NCI-H2029 treated with DMSO at 0.1 percent for 48 hours (cell line): Measurements from ENCODE around the gene PPP1R3D.
"Not testable (repeated sequence)": the region's sequence is repeated elsewhere in the genome, so short reads cannot be mapped to it uniquely, and the experiment has no call there.

ENCODE experiments used
- DNase-seq: peaks from one replicate; lab custom pipeline; 2025; lab: John Stamatoyannopoulos, UW

Gene PPP1R3D

GRCh38 chr20:59923514-59923913 is 16.6 kb downstream of the PPP1R3D start:
- no peak for DNase-seq

DNA sequence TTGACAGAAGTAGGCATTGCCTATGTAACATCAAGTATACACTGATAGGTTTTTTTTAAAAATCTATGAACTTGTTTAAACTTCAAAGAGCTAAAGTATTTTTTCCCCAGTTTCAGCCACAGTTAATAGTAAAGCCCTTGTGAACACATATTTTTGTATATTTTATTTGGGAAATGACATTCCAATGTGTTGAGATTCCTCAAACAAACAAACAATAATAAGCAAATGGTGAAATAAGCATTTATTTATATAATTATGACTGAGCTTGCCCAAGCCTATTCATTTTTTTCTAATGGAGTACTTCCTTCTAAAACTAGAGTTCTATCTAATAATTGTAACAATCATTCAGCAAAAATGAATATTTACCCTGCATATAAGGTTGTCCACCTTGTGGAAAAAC is 19.2 kb downstream of the PPP1R3D start:
- DNase-seq = no peak

DNA sequence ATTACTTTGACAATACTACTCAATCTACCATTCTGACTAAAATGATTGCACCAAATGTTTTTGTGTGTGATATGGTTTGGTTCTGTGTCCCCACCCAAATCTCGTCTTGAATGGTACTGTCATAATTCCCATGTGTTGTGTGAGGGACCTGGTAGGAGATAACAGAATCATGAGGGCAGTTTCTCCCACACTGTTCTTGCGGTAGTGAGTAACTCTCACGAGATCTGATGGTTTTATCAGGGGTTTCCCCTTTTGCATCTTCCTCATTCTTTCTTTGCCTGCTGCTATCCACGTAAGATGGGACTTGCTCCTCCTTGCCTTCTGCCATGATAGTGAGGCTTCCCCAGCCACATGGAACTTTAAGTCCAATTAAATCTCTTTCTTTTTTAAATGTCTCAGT is 27.5 kb downstream of the PPP1R3D start:
- DNase-seq = no peak

DNA sequence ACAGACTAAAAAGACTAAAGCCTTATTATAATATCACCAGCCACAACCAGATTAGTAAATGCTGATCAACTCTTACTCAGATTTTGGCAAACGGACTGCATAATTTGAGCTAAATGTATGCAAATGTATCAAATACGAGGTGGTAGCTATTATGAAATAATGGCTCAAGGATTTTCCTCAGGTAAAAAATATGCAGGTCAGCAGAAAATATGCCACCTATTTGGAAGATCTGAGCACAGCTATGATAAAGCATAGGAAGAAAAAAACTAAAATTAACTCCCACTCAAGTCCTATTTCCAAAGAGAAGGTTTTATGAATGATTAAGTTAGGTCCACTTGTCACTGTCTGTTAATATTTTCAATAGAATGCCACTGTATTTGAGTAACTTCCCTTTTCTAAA is 29.1 kb downstream of the PPP1R3D start:
- DNase-seq = no peak

GRCh38 chr20:59908855-59909254 is 31.2 kb downstream of the PPP1R3D start:
- no peak for DNase-seq

DNA sequence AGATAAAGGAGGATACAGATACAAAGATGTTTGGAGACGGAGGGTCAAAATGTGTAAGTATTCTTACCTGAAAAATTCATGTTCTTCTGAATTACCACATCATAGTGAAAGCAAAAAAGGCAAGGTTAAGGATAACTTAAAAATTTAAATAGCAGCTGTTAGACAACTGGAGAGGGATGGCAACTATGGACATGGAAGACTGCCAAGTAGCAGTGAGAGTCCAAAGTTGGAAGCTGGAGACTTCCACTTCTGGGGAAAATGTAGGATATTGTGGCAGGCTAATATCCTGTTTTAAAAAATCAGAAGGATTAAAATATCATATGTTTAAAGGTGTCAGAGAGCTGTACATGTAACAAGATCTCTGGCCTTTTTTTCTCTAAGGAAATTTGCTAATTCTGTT is 36.5 kb downstream of the PPP1R3D start:
- no peak for DNase-seq

DNA sequence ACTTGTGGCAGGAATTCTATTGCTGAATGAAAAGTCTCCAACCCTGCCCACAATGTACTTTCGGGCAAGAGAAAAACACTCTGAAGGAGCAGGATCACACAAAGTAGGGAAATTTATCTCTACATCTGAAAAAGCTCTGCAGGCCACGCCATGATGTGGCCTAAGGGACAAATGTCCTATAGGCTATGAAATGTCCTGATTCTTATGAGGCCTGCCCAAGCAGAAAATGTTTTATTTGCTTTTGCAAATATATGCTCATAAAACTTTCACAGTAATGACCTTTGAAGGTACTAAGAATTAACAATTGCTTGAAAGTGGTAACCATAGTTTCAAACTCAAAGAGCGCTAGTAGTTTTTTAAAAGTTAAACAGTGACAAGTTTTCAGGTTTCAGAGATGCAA is 37.6 kb downstream of the PPP1R3D start:
- DNase-seq = no peak

DNA sequence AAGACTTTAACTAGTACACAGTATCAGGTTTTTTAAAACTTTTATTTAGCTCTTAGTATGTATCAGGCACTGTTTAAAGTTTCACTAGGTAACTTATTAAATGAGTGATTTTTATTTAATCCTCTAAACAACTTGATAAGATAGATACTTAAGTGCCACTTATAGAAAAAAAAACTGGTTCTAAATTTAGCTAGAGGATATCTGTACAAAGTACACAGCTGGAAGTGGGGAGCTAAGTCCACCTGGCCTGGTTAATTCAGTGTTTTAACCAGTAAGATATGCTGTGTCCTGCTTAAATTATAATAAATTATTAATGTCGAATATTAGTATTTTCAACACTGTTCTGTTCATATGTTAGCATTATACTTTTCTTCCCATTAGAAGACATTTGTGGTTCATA is 44.2 kb downstream of the PPP1R3D start:
- DNase-seq = no peak

DNA sequence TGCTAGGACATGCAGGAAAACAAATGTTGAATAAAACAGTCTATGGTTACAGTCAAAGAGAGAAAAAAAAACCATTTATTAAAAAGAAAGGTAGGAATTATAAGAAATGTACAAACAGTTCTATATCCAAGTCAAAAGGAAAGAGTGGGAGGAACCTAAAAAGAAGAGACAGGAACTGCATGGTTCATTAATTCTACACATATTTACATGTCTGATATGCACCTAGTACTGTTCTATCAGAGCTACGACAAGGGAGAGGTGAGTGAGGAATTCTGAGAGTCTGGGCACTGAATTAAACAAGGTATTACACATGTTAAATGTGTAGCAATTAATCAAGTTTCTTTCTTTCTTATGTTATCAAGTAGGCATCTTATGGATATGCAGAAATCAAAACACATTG is 48.5 kb downstream of the PPP1R3D start:
- DNase-seq = no peak

GRCh38 chr20:59890035-59890434 is 50.1 kb downstream of the PPP1R3D start:
- not testable (repeated sequence) for DNase-seq

- no peak for DNase-seq
These were observed 52.1 kb downstream of the PPP1R3D start for GRCh38 chr20:59888050-59888449.
